NCI-H2171 treated with DMSO at 0.1 percent for 48 hours (cell line): ENCODE results near the gene SS18L1.

Experiments used
- DNase-seq: peaks from one replicate; lab custom pipeline; 2025; lab: John Stamatoyannopoulos, UW

SS18L1 gene

DNA sequence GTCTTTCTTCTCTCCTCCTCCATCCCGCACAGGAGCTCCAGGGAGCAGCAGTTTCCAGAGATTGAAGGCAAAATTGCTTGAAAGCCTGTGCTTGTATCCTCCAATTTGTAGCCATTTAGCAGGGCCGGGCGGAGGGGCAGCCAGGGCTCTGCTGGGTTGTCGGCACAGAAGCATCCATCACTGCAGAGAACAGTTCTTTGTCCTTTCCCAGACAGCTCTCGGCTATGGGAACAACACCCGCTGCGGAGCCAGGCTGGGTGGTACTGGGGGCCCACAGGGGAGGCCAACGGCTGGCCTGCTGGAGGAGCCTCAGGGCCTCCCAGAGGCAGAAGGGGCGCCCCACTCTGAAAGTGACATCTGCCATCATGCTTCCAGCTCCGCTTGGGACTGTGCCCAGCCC lies 68.7 kb downstream of the SS18L1 start:
- DNase-seq = peak; percentile 51

DNA sequence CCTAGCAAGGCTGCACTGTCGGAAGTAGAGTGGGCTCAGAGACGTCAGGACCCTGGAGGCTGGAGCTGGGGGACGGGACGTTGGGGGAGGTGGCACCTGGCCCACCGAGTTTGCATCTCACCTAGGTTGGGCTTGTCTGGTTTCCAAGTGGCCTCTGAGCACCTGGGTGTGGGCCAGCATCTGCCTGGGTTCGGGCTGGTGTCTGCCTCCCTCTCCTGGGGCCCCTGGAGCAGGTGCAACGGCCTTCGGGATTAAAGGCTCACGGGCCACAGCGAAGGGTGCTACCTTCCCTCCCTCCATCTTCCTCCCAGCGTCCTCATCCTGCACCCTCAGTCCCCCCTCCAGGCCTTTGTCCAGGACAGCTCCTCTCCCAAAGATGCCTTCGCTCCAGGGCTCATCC lies 70.5 kb downstream of the SS18L1 start:
- no peak for DNase-seq

DNA sequence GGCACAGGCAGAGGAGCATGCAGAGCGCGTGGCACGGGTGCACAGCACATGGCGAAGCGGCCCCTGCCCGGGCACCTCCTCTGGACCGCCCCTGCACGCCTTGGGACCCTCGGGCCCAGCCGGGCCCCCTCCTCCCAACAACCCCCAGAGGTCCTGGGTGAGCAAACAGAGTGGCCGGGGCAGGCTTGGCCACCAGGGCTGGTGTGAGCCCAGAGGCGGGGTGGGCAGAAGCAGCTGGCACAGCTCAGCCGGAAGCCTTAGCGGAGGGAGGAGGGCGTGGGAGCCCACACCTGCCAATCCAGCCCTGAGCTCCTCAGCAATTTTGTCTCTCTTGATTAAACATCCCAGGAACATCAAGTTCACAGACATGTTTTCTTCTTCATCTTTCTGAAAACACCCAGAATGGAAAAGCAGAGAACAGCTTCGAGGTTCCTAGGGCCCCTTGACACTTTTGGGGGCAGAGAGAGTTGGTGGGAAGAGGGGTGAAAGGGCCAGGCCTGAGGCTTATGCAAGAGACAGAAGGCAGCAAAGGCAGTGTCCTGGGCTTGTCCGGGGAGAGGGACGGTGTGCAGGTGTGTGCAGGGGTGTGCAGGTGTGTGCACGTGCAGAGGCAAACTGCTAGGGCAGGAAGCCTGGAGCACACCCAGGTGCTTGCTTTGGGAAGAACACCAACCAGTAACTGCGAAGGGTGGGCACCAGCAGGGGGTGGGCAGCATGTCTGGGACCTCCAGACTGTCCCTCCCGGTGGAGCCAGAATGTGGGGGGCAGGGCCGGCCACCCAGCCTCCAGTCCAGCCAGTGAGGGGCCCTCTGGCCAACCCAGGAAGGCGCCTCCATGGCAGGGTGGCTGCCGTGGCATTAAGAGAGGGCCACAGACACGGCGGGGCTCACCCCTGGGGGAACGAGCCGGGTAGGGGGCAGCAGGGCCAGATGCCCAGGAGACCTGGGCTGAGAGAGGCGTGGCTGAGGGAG lies 71.7 kb downstream of the SS18L1 start:
- no peak for DNase-seq

DNA sequence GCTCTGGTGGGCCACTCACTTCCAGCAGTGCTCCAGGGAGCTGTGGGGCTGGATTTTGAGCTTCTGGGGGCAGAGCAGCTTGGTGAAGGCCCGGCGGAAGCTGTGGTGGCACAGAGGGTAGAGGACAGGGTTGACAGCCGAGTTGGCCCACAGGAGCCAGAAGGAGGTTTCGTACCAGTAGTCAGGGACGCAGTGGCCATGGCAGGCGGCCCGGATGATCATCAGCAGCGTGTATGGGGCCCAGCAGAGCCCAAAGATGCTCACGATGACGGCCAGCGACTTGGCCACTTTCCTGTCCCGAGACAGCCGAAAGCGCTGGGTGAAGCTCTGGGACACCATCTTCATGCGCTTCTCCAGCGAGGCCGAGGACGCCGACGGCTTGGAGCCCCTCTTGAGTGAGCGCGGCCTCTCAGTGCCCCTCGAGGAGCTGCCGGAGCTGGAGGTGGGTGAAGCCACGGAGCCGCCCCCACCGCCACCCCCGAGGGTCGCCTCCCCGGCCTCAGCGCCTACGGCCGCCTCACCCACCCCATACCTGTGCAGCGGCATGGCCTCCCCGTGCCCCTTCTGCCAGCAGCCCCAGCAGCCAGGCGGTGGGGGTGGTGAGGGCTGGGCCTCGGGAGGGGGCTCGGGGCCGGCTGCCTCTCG lies 72.5 kb downstream of the SS18L1 start:
- no peak for DNase-seq

DNA sequence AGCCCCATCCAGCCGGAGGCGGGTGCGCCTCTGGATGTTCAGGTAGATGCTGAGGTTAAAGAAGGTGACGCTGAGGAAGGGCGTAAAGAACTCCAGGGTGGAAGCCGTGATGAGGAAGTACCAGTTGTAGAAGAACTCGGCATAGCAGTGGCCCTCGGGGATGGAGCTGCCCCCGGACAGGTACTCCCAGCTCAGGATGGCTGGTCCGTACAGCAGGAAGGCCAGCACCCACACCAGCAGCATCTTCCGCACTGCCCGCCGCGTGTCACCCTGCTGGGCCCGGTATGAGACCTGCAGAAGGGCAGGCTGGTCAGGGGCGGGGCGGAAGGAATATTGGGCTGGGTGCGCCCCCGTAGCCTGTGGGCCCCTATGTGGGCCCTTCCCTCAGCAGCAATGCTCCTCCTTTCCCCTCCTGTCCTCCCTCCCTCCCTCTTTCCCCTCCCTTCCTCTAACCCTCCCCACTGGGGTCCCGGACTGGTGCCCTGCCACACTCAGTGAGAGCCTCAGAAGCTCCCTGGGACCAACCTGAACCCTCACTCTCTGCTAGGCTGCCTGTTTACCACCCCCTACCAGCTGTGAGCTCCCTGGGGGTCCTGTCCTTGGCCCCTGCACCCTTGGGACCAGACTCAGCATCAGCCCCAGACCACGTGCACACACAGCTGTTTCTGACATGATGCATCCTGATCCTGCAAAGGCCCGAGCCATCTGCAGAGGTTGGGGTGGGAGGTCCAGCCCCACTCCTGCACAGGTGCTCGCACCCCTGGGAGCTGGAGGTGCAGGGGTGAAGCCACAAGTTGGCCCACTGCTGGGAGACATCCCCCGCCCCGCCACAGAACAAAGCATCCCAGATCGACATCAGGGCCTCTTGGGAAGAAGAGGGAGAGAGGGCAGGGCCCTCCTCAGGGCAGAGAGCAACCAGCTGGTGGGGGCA lies 73.3 kb downstream of the SS18L1 start:
- peak; percentile 61 for DNase-seq

DNA sequence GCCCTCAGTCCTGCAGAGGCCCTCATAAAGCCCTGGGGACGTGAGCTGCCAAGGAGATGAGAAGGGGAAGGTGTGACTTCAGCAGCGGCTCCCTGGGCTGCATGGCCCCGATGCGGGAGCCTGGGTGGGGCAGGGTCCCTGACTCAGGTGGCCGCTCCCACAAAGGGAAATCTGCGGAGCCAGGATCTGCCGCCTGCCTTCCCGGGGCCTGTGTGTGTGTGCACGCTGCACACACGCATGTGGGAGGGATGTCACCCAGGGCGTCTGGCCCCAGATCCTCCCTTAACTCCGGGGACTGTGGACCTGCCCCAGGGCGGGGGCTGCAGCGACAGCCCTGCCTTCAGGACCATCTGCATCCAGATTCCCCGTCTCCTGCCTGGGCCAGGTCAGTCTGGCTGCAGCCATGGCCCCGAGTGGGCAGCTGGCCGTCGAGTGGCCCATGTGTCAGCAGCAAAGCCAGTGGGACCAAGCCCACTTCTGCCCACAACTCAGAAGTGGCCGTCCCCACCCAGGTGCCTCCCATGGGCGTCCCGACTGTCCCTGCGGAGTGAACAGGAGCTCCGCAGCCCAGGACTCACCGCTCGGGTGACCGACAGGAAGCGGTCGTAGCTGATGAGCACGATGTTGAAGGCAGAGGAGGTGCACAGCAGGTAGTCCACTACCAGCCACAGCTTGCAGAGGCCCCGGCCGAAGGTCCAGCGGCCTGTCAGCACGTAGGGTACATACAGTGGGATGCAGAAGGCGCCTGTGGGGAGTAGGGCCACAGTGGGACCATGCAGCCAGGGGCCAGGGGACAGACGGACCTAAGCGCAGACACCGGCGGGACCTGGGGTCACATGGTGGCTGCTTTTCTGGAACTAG lies 74.6 kb downstream of the SS18L1 start:
- DNase-seq = no peak

DNA sequence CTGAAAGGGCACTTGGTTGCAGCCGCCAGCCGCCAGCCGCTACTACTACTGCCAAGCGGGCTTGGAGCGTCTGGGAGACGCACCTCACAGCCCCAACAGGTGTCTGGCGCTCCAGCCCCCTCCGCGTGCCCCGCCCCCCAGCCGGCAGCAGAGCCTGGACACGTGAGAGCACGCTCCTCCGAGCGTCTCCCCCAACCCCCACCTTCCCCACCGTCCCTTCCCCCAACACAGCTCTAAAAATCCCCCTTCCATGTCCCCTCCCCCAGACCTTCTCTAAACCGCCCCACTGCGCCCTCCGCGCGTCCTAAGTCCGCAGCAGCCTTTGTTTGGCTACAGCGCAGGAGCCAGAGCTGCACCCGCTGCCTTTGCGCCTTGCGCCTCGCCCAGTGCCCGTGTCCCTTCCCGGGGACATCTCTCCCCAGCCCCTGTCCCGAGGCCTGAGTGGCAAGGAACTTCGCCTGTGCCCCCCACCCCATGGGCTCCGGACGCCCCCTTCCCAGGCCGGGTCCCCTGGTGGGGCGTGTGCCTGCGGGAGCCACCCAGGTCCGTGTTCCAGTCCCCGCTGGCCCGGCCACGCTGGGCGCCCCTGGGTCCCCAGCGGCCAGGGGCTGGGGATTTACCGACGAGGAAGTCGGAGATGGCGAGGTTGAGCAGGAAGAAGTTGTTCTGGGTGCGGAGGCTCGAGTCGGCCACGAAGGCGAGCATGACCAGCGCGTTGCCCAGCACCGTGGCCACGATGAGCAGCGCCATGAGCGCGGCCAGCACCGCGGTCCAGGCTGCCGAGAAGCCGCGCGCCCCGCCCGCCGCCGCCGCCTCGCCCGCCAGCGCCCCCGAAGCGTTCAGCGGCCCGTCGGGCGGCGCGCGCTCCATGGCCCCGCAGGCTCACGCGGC lies 75.8 kb downstream of the SS18L1 start:
- DNase-seq = peak; percentile 61

DNA sequence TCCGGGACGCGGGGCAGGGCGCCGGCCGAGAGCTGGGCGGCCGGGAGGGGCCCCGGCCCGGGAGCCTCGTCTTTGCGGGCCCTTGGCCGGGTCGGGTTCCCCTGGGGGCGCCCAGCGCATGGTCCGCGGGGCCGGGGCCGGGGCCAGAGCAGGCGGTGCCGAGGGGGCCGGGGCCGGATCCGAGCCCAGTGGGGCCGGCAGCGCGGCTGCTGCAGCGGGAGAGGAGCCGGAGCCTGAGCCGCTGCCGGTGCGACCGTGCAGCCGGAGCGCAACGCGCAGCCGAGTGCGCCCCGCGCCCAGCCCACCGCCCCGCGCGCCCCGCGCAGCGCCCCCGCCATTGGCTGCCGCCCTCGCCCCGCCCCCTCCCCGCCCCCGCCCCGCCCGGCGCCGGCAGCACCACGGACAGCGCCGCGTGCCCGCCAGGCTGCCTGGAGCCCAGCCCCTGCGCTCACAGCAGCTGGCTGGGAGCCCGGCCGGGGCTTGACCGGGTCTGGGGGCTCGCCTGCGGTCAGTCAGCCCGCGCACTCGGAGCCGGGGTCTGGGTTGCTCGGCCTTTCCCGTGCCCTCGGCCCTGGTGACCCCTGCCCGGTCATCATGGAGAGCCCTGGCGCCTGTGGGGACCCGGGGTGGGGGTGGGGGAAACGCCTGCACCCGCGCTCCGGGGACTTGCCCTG lies 76.6 kb downstream of the SS18L1 start, which contains the start of gene HRH3:
Gene HRH3, minus strand, starts transcription at position 287 of the 674 bp plus-strand sequence. CDS start 308 bp downstream, outside the sequence.
- peak; percentile 23 for DNase-seq

DNA sequence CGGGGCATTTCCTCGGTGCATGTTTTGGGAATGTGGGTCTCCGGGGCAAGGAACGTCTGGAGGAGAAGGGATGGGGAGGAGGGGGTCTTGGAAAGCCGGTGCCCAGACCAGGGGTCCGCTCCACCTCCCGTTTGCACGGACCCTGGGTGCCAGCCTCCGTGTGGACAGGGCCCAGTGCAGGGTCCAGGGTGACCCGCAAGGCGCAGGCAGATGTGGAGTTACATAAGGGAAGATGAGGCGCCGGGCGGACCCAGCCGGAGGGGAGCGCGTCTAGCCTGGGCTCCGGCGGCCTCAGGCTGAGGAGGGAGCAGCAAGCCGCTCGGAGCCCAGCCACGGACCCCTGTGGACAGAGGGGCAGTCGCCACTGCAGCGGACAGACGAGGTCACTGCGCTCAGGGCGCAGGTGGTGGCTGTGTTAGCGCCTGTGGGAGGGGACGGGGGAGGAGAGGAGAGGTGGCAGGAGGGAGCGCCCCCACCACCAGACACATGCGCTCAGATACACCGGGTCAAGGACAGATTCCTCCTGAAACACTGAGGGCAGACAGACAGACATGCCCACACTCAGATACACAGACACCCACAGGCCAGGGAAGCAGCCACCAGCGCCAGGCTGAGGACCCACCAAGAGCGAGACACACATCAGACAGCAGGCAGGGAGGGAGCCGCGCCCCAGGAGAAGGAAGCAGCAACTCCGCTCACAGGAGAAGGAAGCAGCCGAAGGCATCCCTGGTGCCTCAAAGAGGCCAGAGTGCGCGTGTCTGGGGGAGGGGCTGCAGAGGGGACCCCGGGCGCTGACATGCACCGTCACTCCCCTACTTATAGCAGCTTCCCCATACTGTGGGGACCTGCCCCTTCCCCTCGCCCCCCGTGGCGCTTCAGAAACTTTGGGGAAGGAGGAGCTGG lies 77.3 kb downstream of the SS18L1 start:
- peak; percentile 31 for DNase-seq

DNA sequence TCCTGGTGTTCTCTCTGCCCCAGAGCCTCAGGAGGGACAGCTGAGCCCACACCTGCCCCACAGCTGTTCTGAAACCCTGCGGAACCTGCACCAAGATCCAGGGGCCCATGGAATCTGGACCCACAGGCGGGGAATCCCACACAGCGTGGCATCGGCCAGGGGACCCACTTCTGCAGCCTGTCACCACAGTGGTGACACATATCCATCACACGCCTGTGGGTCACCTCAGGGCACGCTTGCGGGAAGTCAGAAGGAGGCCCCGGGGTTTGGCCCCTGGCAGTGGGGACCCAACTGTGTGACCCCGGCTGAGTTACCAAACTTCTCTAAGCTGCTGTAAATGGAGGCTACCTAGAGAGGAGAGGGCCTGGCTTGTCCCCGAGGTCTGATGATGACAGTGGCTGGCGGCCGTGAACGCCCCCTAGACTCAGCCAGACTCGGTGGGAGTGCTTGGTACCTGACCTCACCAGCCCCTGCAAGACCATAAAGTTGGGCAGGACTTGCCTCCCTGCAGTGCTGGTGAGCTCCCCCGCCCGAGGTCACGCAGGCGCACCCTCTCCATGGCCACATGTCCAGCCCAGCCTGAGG lies 78.8 kb downstream of the SS18L1 start:
- DNase-seq = no peak

DNA sequence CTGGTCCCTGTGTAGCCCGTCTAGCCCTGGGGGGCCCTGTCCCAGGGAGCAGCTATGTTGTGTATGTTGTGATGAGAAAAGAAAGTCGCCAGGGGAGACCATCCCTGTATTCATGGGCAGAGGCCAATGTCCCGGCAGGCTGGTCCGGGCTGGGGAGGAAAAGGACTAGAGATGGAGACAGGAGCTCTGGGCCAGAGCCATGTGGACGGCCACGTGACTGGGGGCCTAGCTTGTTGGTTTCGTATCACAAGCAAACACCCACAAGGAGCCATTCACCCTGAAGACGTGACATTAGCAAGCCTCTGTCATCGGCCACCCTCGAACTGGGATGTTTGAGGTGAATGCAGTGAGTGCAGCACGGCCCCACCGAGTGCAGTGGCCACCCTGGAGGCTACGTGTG lies 79.4 kb downstream of the SS18L1 start:
- no peak for DNase-seq

DNA sequence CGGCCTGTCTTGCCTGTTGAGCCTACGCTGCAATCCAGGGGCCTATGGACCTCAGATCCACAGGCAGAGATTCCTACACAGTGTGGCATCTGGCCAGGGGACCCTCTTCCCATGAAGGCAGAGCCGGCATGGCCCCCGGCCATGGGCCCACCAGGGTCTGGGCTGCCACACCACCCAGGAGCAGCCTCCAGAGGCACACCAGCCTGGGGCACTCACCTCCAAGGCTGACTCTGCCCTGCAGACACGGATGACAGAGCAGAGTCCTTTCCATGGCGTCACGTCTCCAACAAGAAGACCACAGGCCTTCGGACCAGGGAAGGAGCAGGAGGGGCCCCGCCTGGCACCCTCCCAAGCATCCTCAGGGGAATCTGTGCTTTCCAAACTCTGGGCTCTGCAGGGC lies 80.0 kb downstream of the SS18L1 start:
- DNase-seq = no peak

DNA sequence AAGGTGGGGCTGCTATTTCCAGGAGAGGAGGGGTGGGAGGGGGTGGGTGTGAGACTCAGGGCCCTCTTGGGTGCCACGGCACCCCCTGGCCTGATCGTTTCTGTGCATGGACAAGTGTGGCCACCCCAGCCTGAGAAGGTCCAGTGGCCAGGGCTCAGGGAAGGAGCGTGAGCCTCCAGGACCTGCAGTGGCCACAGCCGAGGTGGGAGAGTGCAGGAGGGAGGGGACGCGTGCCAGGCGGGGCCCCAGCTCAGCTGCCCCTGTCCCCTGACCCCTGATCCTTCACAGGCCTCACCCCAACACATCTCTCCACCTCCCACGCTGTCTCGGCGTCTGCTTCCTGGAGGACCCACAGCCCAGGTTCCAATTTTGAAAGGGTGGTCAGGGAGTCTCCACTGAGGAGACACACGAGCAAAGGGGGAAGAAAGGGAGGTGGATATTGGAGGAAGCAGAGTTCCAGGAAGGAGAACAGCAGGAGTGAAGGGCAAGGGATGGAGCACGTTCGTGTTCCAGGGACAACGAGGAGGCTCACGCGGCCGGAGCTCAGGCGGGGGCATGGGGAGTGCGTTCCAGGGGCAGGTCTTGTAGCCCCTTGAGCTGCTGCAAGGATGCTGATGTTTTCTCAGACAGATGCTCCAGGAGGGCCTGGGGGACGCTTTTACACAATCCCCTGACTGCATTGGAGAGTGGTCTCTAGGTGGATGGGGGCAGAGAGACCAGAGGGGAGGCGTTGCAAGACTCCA lies 80.7 kb downstream of the SS18L1 start:
- DNase-seq = no peak

DNA sequence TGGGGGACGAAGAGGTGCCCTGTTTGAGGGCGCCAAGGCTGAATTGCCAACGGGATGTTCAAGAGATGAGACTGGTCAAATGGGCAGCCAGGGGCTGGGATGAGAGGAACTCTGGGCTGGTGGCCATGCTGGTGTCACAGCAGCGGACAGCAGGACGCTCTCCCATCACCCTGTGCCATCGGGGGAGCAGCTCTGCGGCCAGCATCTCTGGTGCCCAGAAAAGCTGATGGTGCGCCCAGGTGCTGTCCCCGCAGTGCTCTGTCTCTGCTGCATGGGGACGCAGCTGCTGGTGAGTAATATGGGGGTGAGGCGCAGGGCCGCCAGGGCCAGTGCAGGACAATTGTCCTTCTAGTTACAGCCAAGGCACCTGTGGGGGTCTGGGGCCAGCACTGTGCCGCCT lies 81.5 kb downstream of the SS18L1 start:
- DNase-seq = no peak

DNA sequence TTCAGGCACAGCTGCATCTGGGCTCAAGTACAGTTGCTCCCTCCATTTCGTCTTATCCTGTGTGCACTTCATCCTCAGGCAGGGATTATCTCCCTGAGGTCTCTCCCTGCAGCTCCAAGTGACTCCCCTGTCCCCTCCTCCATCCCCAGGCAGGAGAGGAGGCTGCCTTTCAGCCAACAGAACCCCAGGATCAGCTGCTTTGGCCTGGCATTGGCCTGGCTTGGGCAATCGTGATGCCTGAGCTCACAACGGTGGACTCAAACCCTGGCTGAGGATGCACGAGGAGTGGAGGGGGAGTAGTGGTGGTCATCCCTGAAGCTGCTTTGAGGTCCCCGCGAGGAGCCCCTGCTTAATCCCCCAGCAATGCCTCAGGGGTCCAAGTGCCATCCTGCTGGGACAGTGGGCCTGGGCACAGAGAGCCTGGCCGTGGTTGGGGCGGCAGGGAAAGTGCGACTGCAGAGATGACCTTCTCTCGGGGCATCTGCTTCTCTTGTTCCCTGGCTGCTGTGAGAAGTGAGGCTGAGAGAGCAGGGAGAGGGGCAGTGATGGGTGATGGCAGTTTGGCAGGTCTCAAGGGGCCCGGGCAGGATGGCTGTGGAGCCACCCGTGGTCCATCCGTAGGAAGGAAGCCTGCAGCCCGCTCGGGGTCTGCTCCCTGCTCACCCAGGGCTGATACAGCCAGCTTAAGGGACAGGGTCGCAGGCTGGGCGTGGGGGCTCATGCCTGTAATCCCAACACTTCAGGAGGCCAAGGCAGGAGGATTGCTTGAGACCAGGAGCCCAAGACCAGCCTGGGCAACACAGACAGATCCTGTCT lies 82.5 kb downstream of the SS18L1 start:
- no peak for DNase-seq
